HEK293T (cell line): ENCODE results near the gene PLSCR4.
A peak's percentile ranks its signal among the peaks of the same experiment; 100 is the strongest.

Experiments
- ARNT ChIP-seq: fragments of 450-650 bp; IDR thresholded peaks from 2 replicates; pipeline ENCODE4 v1.6.1; 2017; ENCODE audit warnings: mild to moderate bottlenecking
- BHLHE40 ChIP-seq: fragments of 450-650 bp; IDR thresholded peaks from 2 replicates; pipeline ENCODE4 v1.6.1; 2016; ENCODE audit warnings: mild to moderate bottlenecking, moderate library complexity, borderline replicate concordance
- ELF4 ChIP-seq: fragments of 450-650 bp; IDR thresholded peaks from 2 replicates; pipeline ENCODE4 v1.6.1; 2017; ENCODE audit warnings: antibody characterized with exemption
- FOXA1 ChIP-seq: fragments of 450-650 bp; IDR thresholded peaks from 2 replicates; pipeline ENCODE4 v1.6.1; 2016; ENCODE audit warnings: mild to moderate bottlenecking
- FOXK2 ChIP-seq: fragments of 450-650 bp; IDR thresholded peaks from 2 replicates; pipeline ENCODE4 v1.6.1; 2016; ENCODE audit warnings: mild to moderate bottlenecking
- FOXM1 ChIP-seq: fragments of 450-650 bp; IDR thresholded peaks from 2 replicates; pipeline ENCODE4 v1.6.1; 2017; ENCODE audit warnings: mild to moderate bottlenecking, borderline replicate concordance
- HDGF ChIP-seq: fragments of 450-650 bp; IDR thresholded peaks from 2 replicates; pipeline ENCODE4 v1.6.1; 2017; ENCODE audit warnings: antibody characterized with exemption, borderline replicate concordance
- L3MBTL2 ChIP-seq: fragments of 450-650 bp; conservative IDR thresholded peaks from 2 replicates; pipeline ENCODE4 v1.6.1; 2016; ENCODE audit warnings: mild to moderate bottlenecking
- LEF1 ChIP-seq: fragments of 450-650 bp; IDR thresholded peaks from 2 replicates; pipeline ENCODE4 v1.6.1; 2017; ENCODE audit warnings: mild to moderate bottlenecking, borderline replicate concordance
- NFRKB ChIP-seq: fragments of 450-650 bp; IDR thresholded peaks from 2 replicates; pipeline ENCODE4 v1.6.1; 2016; ENCODE audit warnings: mild to moderate bottlenecking, moderate library complexity
- SP1 ChIP-seq: fragments of 450-650 bp; IDR thresholded peaks from 2 replicates; pipeline ENCODE4 v1.6.1; 2017
- SUZ12 ChIP-seq: fragments of 450-650 bp; IDR thresholded peaks from 2 replicates; pipeline ENCODE4 v1.6.1; 2016; ENCODE audit warnings: mild to moderate bottlenecking
- TARDBP ChIP-seq: fragments of 450-650 bp; IDR thresholded peaks from 2 replicates; pipeline ENCODE4 v1.6.1; 2016
- TF ChIP-seq, protein P1 (sequence below): fragments of 450-650 bp; IDR thresholded peaks from 2 replicates; pipeline ENCODE4 v1.6.1; 2016

- TF ChIP-seq, protein P1, sequence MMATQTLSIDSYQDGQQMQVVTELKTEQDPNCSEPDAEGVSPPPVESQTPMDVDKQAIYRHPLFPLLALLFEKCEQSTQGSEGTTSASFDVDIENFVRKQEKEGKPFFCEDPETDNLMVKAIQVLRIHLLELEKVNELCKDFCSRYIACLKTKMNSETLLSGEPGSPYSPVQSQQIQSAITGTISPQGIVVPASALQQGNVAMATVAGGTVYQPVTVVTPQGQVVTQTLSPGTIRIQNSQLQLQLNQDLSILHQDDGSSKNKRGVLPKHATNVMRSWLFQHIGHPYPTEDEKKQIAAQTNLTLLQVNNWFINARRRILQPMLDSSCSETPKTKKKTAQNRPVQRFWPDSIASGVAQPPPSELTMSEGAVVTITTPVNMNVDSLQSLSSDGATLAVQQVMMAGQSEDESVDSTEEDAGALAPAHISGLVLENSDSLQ = no peak
- TF ChIP-seq ARNT (no peak), FOXK2 (no peak), NFRKB (no peak), SP1 (no peak), SUZ12 (no peak), BHLHE40 (no peak), ELF4 (no peak), FOXA1 (no peak), TARDBP (peak; percentile 59; the same call in 1 of the 2 replicates), FOXM1 (no peak), LEF1 (no peak), HDGF (no peak), L3MBTL2 (peak; percentile 82)
These were observed 90.5 kb downstream of the PLSCR4 start for GRCh38 chr3:146160321-146160963.
